ENCODE data around the gene C3. TPM values are rescaled to one million over a fixed set of nuclear protein-coding genes. Genes with fewer than 3 reads are reported as not detected.

C3 gene
- total and polyA plus RNA-seq, 2 of the 13 experiments (the other 11 are each of a cell fraction or from before 2014, with no cell fraction given), result 1,455 to 6,272 TPM

- TF ChIP-seq ZNF580 (CRISPR knock-in tag; IDR thresholded peaks at IDR 0.05; ENCODE audit: borderline replicate concordance, low read depth) (peak; percentile 77; the same call in 1 of the 2 replicates), HOMEZ (CRISPR knock-in tag; IDR thresholded peaks at IDR 0.05; ENCODE audit: low read depth) (no peak), ZSCAN12 (CRISPR knock-in tag; IDR thresholded peaks at IDR 0.05) (peak; percentile 84; the same call in 1 of the 2 replicates), ZNF567 (CRISPR knock-in tag; IDR thresholded peaks at IDR 0.05; ENCODE audit: borderline replicate concordance) (peak; percentile 90; the same call in 1 of the 2 replicates), ETV5 (CRISPR knock-in tag; IDR thresholded peaks at IDR 0.05; ENCODE audit: borderline replicate concordance) (peak; percentile 57), ISL2 (CRISPR knock-in tag; IDR thresholded peaks at IDR 0.05) (peak; percentile 60; the same call in 1 of the 2 replicates), BCL6 (CRISPR knock-in tag; IDR thresholded peaks at IDR 0.05) (peak; percentile 56), NFKBIZ (CRISPR knock-in tag; IDR thresholded peaks at IDR 0.05) (no peak), ZNF710 (CRISPR knock-in tag; IDR thresholded peaks at IDR 0.05; ENCODE audit: borderline replicate concordance) (no peak), HOXA3 (CRISPR knock-in tag; IDR thresholded peaks at IDR 0.05) (peak; percentile 85), KDM5B (CRISPR knock-in tag; IDR thresholded peaks at IDR 0.05; ENCODE audit: borderline replicate concordance) (no peak), SMAD9 (CRISPR knock-in tag; IDR thresholded peaks at IDR 0.05) (no peak), GPBP1L1 (CRISPR knock-in tag; IDR thresholded peaks at IDR 0.05) (no peak), JARID2 (CRISPR knock-in tag; IDR thresholded peaks at IDR 0.05; ENCODE audit: insufficient replicate concordance) (peak; percentile 67), ZNF12 (CRISPR knock-in tag; IDR thresholded peaks at IDR 0.05) (peak; percentile 71; the same call in 1 of the 2 replicates)
- TF ChIP-seq, protein P1, sequence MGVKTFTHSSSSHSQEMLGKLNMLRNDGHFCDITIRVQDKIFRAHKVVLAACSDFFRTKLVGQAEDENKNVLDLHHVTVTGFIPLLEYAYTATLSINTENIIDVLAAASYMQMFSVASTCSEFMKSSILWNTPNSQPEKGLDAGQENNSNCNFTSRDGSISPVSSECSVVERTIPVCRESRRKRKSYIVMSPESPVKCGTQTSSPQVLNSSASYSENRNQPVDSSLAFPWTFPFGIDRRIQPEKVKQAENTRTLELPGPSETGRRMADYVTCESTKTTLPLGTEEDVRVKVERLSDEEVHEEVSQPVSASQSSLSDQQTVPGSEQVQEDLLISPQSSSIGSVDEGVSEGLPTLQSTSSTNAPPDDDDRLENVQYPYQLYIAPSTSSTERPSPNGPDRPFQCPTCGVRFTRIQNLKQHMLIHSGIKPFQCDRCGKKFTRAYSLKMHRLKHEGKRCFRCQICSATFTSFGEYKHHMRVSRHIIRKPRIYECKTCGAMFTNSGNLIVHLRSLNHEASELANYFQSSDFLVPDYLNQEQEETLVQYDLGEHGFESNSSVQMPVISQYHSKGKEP (CRISPR knock-in tag; IDR thresholded peaks at IDR 0.05), result peak; percentile 44; the same call in 1 of the 2 replicates
- TF ChIP-seq, protein P2, sequence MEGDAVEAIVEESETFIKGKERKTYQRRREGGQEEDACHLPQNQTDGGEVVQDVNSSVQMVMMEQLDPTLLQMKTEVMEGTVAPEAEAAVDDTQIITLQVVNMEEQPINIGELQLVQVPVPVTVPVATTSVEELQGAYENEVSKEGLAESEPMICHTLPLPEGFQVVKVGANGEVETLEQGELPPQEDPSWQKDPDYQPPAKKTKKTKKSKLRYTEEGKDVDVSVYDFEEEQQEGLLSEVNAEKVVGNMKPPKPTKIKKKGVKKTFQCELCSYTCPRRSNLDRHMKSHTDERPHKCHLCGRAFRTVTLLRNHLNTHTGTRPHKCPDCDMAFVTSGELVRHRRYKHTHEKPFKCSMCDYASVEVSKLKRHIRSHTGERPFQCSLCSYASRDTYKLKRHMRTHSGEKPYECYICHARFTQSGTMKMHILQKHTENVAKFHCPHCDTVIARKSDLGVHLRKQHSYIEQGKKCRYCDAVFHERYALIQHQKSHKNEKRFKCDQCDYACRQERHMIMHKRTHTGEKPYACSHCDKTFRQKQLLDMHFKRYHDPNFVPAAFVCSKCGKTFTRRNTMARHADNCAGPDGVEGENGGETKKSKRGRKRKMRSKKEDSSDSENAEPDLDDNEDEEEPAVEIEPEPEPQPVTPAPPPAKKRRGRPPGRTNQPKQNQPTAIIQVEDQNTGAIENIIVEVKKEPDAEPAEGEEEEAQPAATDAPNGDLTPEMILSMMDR (CRISPR knock-in tag; IDR thresholded peaks at IDR 0.05), result peak; percentile 96
These were observed 33.0 kb upstream of the C3 start (continued) for GRCh38 chr19:6753178-6754031.
